AG09319 (cell line): ENCODE data around the gene BAHCC1.

Source experiments
- DNase-seq: peaks from one replicate; pipeline ENCODE4 v3.0.0-alpha.2; 2010; ENCODE audit warnings: low read depth; ENCODE audit errors: extremely low read depth
- TF ChIP-seq, protein P1 (sequence below): IDR thresholded peaks from 2 replicates; pipeline ENCODE4 v1.5.1; 2011; ENCODE audit warnings: low read depth, mild to moderate bottlenecking, inconsistent platforms, low read length, moderate library complexity

The BAHCC1 gene

GRCh38 chr17:81402530-81402941 lies 7.3 kb downstream of the BAHCC1 start:
- TF ChIP-seq, protein P1, sequence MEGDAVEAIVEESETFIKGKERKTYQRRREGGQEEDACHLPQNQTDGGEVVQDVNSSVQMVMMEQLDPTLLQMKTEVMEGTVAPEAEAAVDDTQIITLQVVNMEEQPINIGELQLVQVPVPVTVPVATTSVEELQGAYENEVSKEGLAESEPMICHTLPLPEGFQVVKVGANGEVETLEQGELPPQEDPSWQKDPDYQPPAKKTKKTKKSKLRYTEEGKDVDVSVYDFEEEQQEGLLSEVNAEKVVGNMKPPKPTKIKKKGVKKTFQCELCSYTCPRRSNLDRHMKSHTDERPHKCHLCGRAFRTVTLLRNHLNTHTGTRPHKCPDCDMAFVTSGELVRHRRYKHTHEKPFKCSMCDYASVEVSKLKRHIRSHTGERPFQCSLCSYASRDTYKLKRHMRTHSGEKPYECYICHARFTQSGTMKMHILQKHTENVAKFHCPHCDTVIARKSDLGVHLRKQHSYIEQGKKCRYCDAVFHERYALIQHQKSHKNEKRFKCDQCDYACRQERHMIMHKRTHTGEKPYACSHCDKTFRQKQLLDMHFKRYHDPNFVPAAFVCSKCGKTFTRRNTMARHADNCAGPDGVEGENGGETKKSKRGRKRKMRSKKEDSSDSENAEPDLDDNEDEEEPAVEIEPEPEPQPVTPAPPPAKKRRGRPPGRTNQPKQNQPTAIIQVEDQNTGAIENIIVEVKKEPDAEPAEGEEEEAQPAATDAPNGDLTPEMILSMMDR: no peak
- DNase-seq: no peak

DNA sequence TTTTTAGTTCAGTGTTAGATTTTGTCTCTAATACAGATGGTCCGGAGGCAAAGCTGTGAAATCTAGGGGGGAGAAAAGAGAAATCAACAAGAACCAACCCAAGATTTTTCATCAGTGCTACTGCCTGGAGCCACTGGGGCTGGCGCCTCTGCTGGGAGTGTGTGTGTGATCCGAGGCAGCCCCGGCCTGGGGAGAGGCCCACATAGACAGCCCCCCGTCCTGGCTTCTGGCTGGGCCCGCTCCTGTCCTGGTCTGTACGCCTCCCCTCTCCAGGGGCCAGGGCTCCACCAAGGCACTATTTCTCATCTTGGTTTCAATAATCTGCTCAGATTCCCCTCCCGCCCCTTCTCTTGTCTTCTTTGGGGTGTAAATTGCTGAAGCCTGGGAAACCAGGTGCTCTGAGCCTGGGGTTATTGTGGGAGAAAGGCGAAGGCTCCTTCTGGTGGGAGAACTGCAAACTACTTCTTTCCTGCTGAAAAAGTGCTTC lies 7.8 kb downstream of the BAHCC1 start:
- DNase-seq: no peak
- TF ChIP-seq, protein P1: no peak

DNA sequence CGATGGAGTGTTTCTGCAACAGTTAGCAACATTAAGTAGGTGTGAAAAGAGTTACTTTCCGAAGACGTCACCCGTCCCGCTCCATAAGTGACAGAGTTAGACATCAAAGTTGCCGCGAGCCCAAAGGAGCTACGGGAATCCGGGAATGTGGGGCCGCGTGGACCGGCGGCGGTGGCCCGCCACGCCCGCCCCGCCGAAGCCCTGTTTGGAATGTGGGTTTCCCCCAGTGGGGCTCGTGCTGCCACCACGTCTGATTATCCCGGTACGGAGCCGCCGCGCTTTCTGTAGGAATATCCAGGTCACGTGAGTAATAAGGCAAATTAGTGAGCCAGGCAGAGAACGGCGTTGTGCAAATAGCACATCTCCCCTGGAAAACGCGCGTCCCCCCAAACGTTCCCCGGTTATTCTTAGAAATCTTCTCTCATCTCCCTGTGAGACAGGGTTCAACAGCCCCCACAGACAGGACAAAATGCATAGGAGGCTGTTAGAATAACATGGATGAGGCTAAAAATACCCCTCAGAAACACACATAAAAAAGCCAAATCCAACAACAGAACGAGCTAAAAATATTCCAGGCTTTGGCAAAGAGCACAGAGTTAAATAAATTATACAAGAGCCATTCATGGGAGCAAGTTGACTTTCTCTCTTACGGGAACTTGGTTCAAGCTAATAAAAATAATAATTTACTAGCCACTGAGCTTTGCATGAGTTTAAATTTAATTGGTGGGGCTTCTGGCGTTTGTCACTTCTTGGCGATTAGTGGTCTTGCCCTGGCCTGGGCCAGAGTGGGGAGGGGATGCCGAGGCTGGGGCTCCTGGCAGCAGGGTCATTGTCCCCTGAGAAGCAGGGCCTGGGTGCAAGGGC lies 8.6 kb downstream of the BAHCC1 start:
- TF ChIP-seq, protein P1: no peak
- DNase-seq: no peak

GRCh38 chr17:81404558-81405165 lies 9.4 kb downstream of the BAHCC1 start:
- DNase-seq: no peak
- TF ChIP-seq, protein P1: no peak

- DNase-seq: peak; percentile 63
- TF ChIP-seq, protein P1: no peak
Measured at GRCh38 chr17:81405411-81405872, 10.2 kb downstream of the BAHCC1 start.

- TF ChIP-seq, protein P1: no peak
- DNase-seq: no peak
Measured at GRCh38 chr17:81406117-81406953, 11.1 kb downstream of the BAHCC1 start.
